H1 (cell line): ENCODE data around the gene CDKL1. TPM values are rescaled to one million over a fixed set of nuclear protein-coding genes. Genes with fewer than 3 reads are reported as not detected.

ENCODE experiments used
- CTCF ChIA-PET: fragments of 300-600 bp; sonication (Branson Sonifier 250); formaldehyde crosslinking; loops from one replicate; lab custom pipeline; 2021; ENCODE audit not compliant: partially characterized antibody; lab: Charles Lee
- POLR2A ChIA-PET: fragments of 300-600 bp; sonication (Branson Sonifier 250); formaldehyde crosslinking; loops from one replicate; lab custom pipeline; 2021; ENCODE audit warnings: inconsistent platforms; ENCODE audit not compliant: partially characterized antibody; lab: Charles Lee
- DNase-seq, 2 experiments: peaks; one replicate each; pipeline versions ENCODE4 v3.0.0 to v3.0.0-alpha.2; 2010 to 2022; ENCODE audit warnings: low spot score in 2 of 2, low read depth in 1 of 2, mixed read lengths in 1 of 2
- FAIRE-seq: peaks from 2 replicates; lab custom pipeline; 2011; peaks lifted over from hg19 to GRCh38; lab: Jason Lieb, UNC
- H2AFZ ChIP-seq: 2 replicates; pipeline ENCODE4 v1.8.1; 2012; ENCODE audit warnings: low read length, inconsistent platforms
- H2AK5ac ChIP-seq: 2 replicates; pipeline ENCODE4 v1.6.1; 2013; ENCODE audit warnings: low read depth, low read length
- H2BK120ac ChIP-seq: replicated peaks from 2 replicates; pipeline ENCODE3; 2013; ENCODE audit warnings: low read depth, low read length, inconsistent platforms
- H2BK12ac ChIP-seq: 2 replicates; pipeline ENCODE4 v1.6.1; 2013; ENCODE audit warnings: low read depth, low read length
- H2BK15ac ChIP-seq: 2 replicates; pipeline ENCODE4 v1.6.1; 2013; ENCODE audit warnings: low read length
- H2BK20ac ChIP-seq: 2 replicates; pipeline ENCODE4 v1.6.1; 2013; ENCODE audit warnings: low read length
- H2BK5ac ChIP-seq: 2 replicates; pipeline ENCODE4 v1.6.1; 2013; ENCODE audit warnings: low read depth, low read length
- H3K14ac ChIP-seq: 2 replicates; pipeline ENCODE4 v1.6.1; 2013; ENCODE audit warnings: inconsistent platforms; ENCODE audit not compliant: insufficient read length
- H3K18ac ChIP-seq: 2 replicates; pipeline ENCODE4 v1.6.1; 2013; ENCODE audit warnings: low read length; ENCODE audit errors: extremely low read depth
- H3K23ac ChIP-seq: 2 replicates; pipeline ENCODE4 v1.6.1; 2013; ENCODE audit warnings: inconsistent platforms; ENCODE audit not compliant: insufficient read length
- H3K23me2 ChIP-seq: 2 replicates; pipeline ENCODE4 v1.6.1; 2013; ENCODE audit warnings: low read depth, low read length
- H3K27ac ChIP-seq: 2 replicates; pipeline ENCODE4 v1.6.1; 2011; ENCODE audit warnings: low read depth, low read length, inconsistent platforms
- H3K27me3 ChIP-seq, 4 experiments: replicated peaks in 1 of 4; 1 replicate in 1 of 4; 2 replicates in 3 of 4; pipeline versions ENCODE4 v1.6.1 to v1.8.1; 2011 to 2013; ENCODE audit warnings: low read length in 3 of 4, mild to moderate bottlenecking in 3 of 4, inconsistent platforms in 2 of 4, mixed read lengths in 2 of 4, moderate library complexity in 1 of 4; ENCODE audit not compliant: control insufficient read depth in 3 of 4, insufficient read depth in 3 of 4; ENCODE audit errors: extremely low read depth in 1 of 4
- H3K36me3 ChIP-seq, 4 experiments: 2 replicates each; pipeline versions ENCODE4 v1.6.1 to v1.8.1; 2011 to 2013; ENCODE audit warnings: mild to moderate bottlenecking in 4 of 4, low read length in 3 of 4, moderate library complexity in 2 of 4, control low read depth in 1 of 4, inconsistent platforms in 1 of 4; ENCODE audit not compliant: insufficient read depth in 4 of 4, control insufficient read depth in 2 of 4
- H3K4ac ChIP-seq: replicated peaks from 2 replicates; pipeline ENCODE3; 2013; ENCODE audit warnings: low read length, low read depth, mixed read lengths, inconsistent platforms; ENCODE audit not compliant: insufficient read length
- H3K4me1 ChIP-seq, 4 experiments: replicated peaks in 1 of 4; 1 replicate in 1 of 4; 2 replicates in 3 of 4; pipeline versions ENCODE4 v1.6.1 to v1.8.1; 2011 to 2013; ENCODE audit warnings: low read length in 3 of 4, inconsistent platforms in 2 of 4, mixed read lengths in 1 of 4; ENCODE audit not compliant: insufficient read depth in 4 of 4, control insufficient read depth in 3 of 4
- H3K4me2 ChIP-seq, 2 experiments: 2 replicates each; pipeline versions ENCODE4 v1.6.1 to v1.8.1; 2011 to 2013; ENCODE audit warnings: low read depth in 2 of 2, low read length in 2 of 2, control low read depth in 1 of 2, inconsistent platforms in 1 of 2, mild to moderate bottlenecking in 1 of 2; ENCODE audit not compliant: insufficient read depth in 1 of 2
- H3K4me3 ChIP-seq, 4 experiments: fragments of 200-600, 300-600 bp in 1 of 4; sonication (generic), shearing (Covaris generic), sonication (Bioruptor Twin) in 1 of 4; 2 replicates each; pipeline versions ENCODE4 v1.5.1 to v1.8.1; 2011 to 2016; ENCODE audit warnings: low read length in 4 of 4, low read depth in 3 of 4, control low read depth in 2 of 4, inconsistent platforms in 2 of 4, mild to moderate bottlenecking in 2 of 4, mixed read lengths in 1 of 4, moderate library complexity in 1 of 4; ENCODE audit not compliant: insufficient read depth in 2 of 4; ENCODE audit errors: extremely low read depth in 1 of 4
- H3K56ac ChIP-seq: replicated peaks from 2 replicates; pipeline ENCODE3; 2013; ENCODE audit warnings: low read depth, mild to moderate bottlenecking, mixed read lengths, low read length, inconsistent platforms; ENCODE audit not compliant: insufficient read length
- H3K79me1 ChIP-seq: 2 replicates; pipeline ENCODE4 v1.6.1; 2013; ENCODE audit warnings: low read depth, low read length, control low read depth
- H3K79me2 ChIP-seq, 2 experiments: 2 replicates each; pipeline versions ENCODE4 v1.6.1 to v1.8.1; 2012 to 2013; ENCODE audit warnings: low read length in 2 of 2, mild to moderate bottlenecking in 2 of 2, inconsistent platforms in 1 of 2; ENCODE audit not compliant: insufficient read depth in 2 of 2, control insufficient read depth in 1 of 2
- H3K9ac ChIP-seq, 4 experiments: replicated peaks in 1 of 4; 1 replicate in 1 of 4; 2 replicates in 3 of 4; pipeline versions ENCODE4 v1.6.1 to v1.8.1; 2011 to 2013; ENCODE audit warnings: low read depth in 3 of 4, low read length in 3 of 4, control low read depth in 2 of 4, mild to moderate bottlenecking in 2 of 4, moderate library complexity in 2 of 4, inconsistent platforms in 1 of 4; ENCODE audit errors: extremely low read depth in 1 of 4
- H3K9me3 ChIP-seq, 2 experiments: 2 replicates each; pipeline versions ENCODE4 v1.6.1 to v1.8.1; 2012 to 2013; ENCODE audit warnings: mild to moderate bottlenecking in 2 of 2, moderate library complexity in 2 of 2, control low read depth in 1 of 2, inconsistent platforms in 1 of 2, low read depth in 1 of 2, low read length in 1 of 2, mixed read lengths in 1 of 2; ENCODE audit not compliant: insufficient read depth in 2 of 2
- H4K20me1 ChIP-seq, 2 experiments: replicated peaks in 1 of 2; 2 replicates each; pipeline versions ENCODE3 to v1.8.1; 2011 to 2013; ENCODE audit warnings: inconsistent platforms in 2 of 2, low read length in 2 of 2, mild to moderate bottlenecking in 1 of 2; ENCODE audit not compliant: insufficient read depth in 2 of 2, control insufficient read depth in 1 of 2
- H4K5ac ChIP-seq: 2 replicates; pipeline ENCODE4 v1.6.1; 2013; ENCODE audit warnings: low read length, low read depth, mixed read lengths, inconsistent platforms; ENCODE audit not compliant: insufficient read length
- H4K8ac ChIP-seq: 2 replicates; pipeline ENCODE4 v1.8.0; 2013; ENCODE audit warnings: mild to moderate bottlenecking, moderate library complexity, low read length, inconsistent platforms; ENCODE audit not compliant: insufficient read depth; ENCODE audit errors: extremely low read depth
- H4K91ac ChIP-seq: replicated peaks from 2 replicates; pipeline ENCODE3; 2013; ENCODE audit warnings: low read length, mixed read lengths, inconsistent platforms; ENCODE audit not compliant: insufficient read length
- ASH2L ChIP-seq: fragments of 200-600, 300-600 bp; sonication (generic); IDR thresholded peaks from one replicate; pipeline ENCODE4 v1.7.1; 2017; ENCODE audit warnings: low read length
- HDAC2 ChIP-seq, 2 experiments: fragments of 300-600 bp in 1 of 2; sonication (generic) in 1 of 2; IDR thresholded peaks; 2 replicates each; pipeline ENCODE4 v1.6.1; 2011 to 2012; ENCODE audit warnings: low read depth in 2 of 2, low read length in 2 of 2, mild to moderate bottlenecking in 2 of 2, moderate library complexity in 2 of 2, borderline replicate concordance in 1 of 2, inconsistent platforms in 1 of 2
- WGBS, 2 experiments: shearing (Covaris generic) in 1 of 2; methylation state at CpG; one replicate each; pipeline versions ENCODE4 v1.1.6 to v1.1.7; 2013 to 2015; ENCODE audit warnings: low lambda C conversion rate in 2 of 2, mixed read lengths in 2 of 2, inconsistent platforms in 1 of 2, low coverage in 1 of 2, missing lambda C conversion rate in 1 of 2; ENCODE audit not compliant: insufficient replicate concordance in 2 of 2, insufficient coverage in 1 of 2, insufficient read length in 1 of 2; ENCODE audit errors: extremely low coverage in 1 of 2, missing lambda C conversion rate in 1 of 2; 5-methylcytosine and 5-hydroxymethylcytosine counted together
- polyA plus RNA-seq, 7 experiments: library from polyadenylated mRNA; depleted of rRNA in 3 of 7; stranded (reverse) in 5 of 7; unstranded in 2 of 7; fragments of >200 nt in 5 of 7; fragments of 200-250 nt in 2 of 7; gene quantifications; 1 replicate in 5 of 7; 2 replicates in 1 of 7; 4 replicates in 1 of 7; pipeline versions ENCODE4 v1.2.1 to v1.2.3, GENCODE V29; 2011 to 2013; ENCODE audit warnings: missing spikeins in 2 of 7, mixed read lengths in 2 of 7
- total RNA-seq: library from RNA; stranded (reverse); fragmentation: NEBNext Ultra II Directional; extraction: Animal tissue kit (Norgen Biotek cat#: 25700); gene quantifications from 2 replicates; pipeline ENCODE4 v1.2.1, GENCODE V29; 2021

Gene CDKL1
- total and polyA plus RNA-seq, 2 of the 8 experiments (the other 6 are each of a cell fraction or from before 2014, with no cell fraction given): 1.2 to 2.2 TPM

DNA sequence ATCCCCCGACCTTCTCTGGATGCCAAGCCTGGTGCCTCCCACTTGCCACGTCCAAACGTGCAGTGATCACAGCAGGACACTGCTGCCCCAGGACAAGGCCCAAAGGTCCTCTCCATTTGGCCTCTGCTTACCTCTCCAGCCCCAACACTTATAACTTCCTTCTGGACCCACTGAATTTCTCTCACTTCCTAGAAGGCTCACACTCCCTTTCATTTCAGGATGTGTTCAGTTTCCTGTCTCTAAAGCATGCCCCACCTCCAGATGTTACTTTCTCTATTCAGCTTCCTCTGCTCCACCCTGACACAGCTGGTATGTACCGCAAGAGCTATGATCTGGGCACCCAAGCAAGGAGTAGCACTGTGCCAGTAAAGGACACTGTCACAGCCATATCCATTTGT lies 33.0 kb downstream of the CDKL1 start:
- no peak overlapping the region for H4K91ac ChIP-seq
- no peaks in the 10 kb centered on the region for H3K79me1 ChIP-seq
- H4K8ac ChIP-seq: 0 out of 2 replicates have a peak overlapping the region, but pooled peaks have one; percentile 7
- H3K14ac ChIP-seq: no peak overlapping the region
- no peak overlapping the region for H3K9ac ChIP-seq
- H3K18ac ChIP-seq: no peak overlapping the region
- no peaks in the 10 kb centered on the region for H3K36me3 ChIP-seq
- 86% methylated on average over 4 of the region's 4 CpGs; no CpG with 5 or more reads in 1 of the 2 experiments for WGBS, 2 experiments
- no peak for DNase-seq
- H3K27ac ChIP-seq: no peak overlapping the region
- H3K9me3 ChIP-seq: peaks cover 0 to 2% of the 10 kb centered on the region in 2 experiments; a peak in 1 of 4 replicates
- H3K27me3 ChIP-seq: no peaks in the 10 kb centered on the region; a peak in 1 of 7 replicates
- H2BK12ac ChIP-seq: no peak overlapping the region
- H3K4ac ChIP-seq: no peak overlapping the region
- no peak overlapping the region for H2BK20ac ChIP-seq
- no peak overlapping the region for H3K56ac ChIP-seq
- H2BK5ac ChIP-seq: no peak overlapping the region
- no peak overlapping the region for H3K23ac ChIP-seq
- POLR2A ChIA-PET: interaction anchor here (0.9 kb wide), 1 partner anchor 25 kb away, joined by 3 read pairs; no protein-coding TSS in a partner anchor
- no peak overlapping the region for H3K4me2 ChIP-seq
- H3K79me2 ChIP-seq: no peaks in the 10 kb centered on the region
- TF ChIP-seq ASH2L (no peak), HDAC2 (IDR thresholded peaks at IDR 0.05; ENCODE audit: borderline replicate concordance in 1 of 2, low read depth in 2 of 2, low read length in 2 of 2) (no peak)
- TF ChIP-seq, all 59 proteins: peak for 0
- no peaks in the 10 kb centered on the region for H4K20me1 ChIP-seq
- H2AFZ ChIP-seq: no peak overlapping the region
- no peaks in the 10 kb centered on the region for H3K4me1 ChIP-seq
- CTCF ChIA-PET: interaction anchor here (0.6 to 1.8 kb wide), 4 partner anchors 25 to 52 kb away, joined by 3 to 4 read pairs (median 3); partner anchors contain the start of gene L2HGDH
- H4K5ac ChIP-seq: no peak overlapping the region
- no peak overlapping the region for H2AK5ac ChIP-seq
- H2BK15ac ChIP-seq: no peak overlapping the region
- no peak overlapping the region for H3K4me3 ChIP-seq
- no peak overlapping the region for H2BK120ac ChIP-seq
- H3K23me2 ChIP-seq: no peaks in the 10 kb centered on the region; the same call in 1 of the 2 replicates
- no peak for FAIRE-seq
